HG03135 (cell line): ENCODE results near the gene VPS11.

Experiments used
- ATAC-seq: cut with Tn5 transposase; IDR thresholded peaks from one replicate; pipeline ENCODE4 v1.9.1; 2021; ENCODE audit warnings: mild to moderate bottlenecking, moderate library complexity; ENCODE audit not compliant: unreplicated experiment

VPS11 gene

GRCh38 chr11:119118946-119119345 lies 51.3 kb downstream of the VPS11 start:
- no peak for ATAC-seq

- no peak for ATAC-seq
These were observed 53.0 kb downstream of the VPS11 start for GRCh38 chr11:119120639-119121007.

GRCh38 chr11:119121008-119121810 lies 53.6 kb downstream of the VPS11 start, which contains the start of gene HINFP:
HINFP (plus strand) TSS chr11:119121580; CDS start chr11:119126945, 5,365 bp downstream.
- ATAC-seq, result peak; percentile 95

- ATAC-seq, result peak; percentile 24
These were observed 54.1 kb downstream of the VPS11 start for GRCh38 chr11:119121811-119122124.

GRCh38 chr11:119125821-119126220 lies 58.2 kb downstream of the VPS11 start:
- no peak for ATAC-seq

DNA sequence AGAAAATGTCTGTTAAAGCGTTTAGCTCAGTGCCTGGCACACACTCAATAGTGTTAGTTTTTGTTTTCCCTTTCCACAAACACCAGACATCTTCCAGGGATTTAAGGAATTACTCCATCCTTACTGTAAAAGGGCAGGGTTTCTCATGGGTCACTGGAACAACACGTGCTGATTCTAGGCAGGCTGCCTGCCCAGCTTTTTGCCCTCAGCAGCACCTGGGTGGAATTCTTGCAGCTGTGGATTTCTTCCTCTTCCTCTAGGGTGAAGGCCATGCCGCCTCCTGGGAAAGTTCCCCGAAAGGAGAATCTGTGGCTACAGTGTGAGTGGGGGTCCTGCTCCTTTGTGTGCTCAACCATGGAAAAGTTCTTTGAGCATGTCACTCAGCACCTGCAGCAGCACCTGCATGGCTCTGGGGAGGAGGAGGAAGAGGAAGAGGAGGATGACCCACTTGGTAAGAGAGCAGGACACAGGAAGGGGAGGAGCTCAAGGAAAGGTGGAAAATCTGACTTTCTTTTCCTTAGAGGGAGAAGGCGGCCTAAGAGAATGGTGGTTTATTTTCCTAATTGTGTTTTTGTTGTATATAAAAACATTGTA lies 59.2 kb downstream of the VPS11 start:
- ATAC-seq, result no peak

DNA sequence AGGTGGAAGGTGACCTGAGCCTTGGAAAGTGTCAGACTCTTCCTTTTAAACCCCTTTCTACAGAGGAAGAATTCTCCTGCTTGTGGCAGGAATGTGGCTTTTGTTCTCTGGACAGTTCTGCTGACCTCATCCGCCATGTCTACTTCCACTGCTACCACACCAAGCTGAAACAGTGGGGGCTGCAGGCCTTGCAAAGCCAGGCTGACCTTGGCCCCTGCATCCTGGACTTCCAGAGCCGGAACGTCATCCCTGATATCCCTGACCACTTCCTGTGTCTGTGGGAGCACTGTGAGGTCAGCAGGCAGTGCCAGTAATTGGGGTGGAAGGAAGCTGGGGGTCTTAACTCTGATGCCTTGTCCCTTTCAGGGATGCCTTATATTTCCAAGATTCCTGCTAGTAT lies 63.0 kb downstream of the VPS11 start:
- no peak for ATAC-seq
